Measurements from ENCODE around the gene TAF1B.

Gene TAF1B

GRCh38 chr2:9887513-9887912 lies 44.2 kb downstream of the TAF1B start:
- no peaks in the 10 kb centered on the region for H3F3A ChIP-seq (ENCODE audit: insufficient read depth)
- no peak overlapping the region for H3K9ac ChIP-seq (ENCODE audit: low read length)
- H2AFZ ChIP-seq (ENCODE audit: low read depth, low read length, severe bottlenecking) = no peak overlapping the region
- no peak overlapping the region for H3K4me3 ChIP-seq (ENCODE audit: insufficient read depth, low read length, poor library complexity, severe bottlenecking)
- no peaks in the 10 kb centered on the region for H3K79me2 ChIP-seq (ENCODE audit: insufficient read depth, low read length)
- H3K9me2 ChIP-seq (replicated peaks; ENCODE audit: insufficient read depth, low read length) = no peaks in the 10 kb centered on the region
- H3K36me3 ChIP-seq (ENCODE audit: low read length) = peaks cover 41% of the 10 kb centered on the region
- TF ChIP-seq CTCF (IDR thresholded peaks at IDR 0.05; ENCODE audit: insufficient read depth, low read length, poor library complexity, severe bottlenecking) (no peak), EZH2phosphoT487 (conservative IDR thresholded peaks at IDR 0.05; ENCODE audit: low read length) (no peak)
- H3K9me3 ChIP-seq (ENCODE audit: insufficient read depth, low read length) = no peaks in the 10 kb centered on the region
- no peak overlapping the region for H3K27ac ChIP-seq (ENCODE audit: low read depth, low read length)
- no peaks in the 10 kb centered on the region for H3K27me3 ChIP-seq (ENCODE audit: low read length)
- no peak overlapping the region for H3K4me2 ChIP-seq (ENCODE audit: low read depth, low read length, poor library complexity, severe bottlenecking)
- H4K20me1 ChIP-seq (ENCODE audit: low read depth, low read length) = peaks cover 9% of the 10 kb centered on the region; the same call in 1 of the 2 replicates

GRCh38 chr2:9889812-9890261 lies 46.6 kb downstream of the TAF1B start:
- Histone ChIP-seq H3F3A (ENCODE audit: insufficient read depth) (no peaks in the 10 kb centered on the region), H3K27ac (ENCODE audit: low read depth, low read length) (no peak overlapping the region), H3K9me3 (ENCODE audit: insufficient read depth, low read length) (no peaks in the 10 kb centered on the region), H3K27me3 (ENCODE audit: low read length) (no peaks in the 10 kb centered on the region), H3K36me3 (ENCODE audit: low read length) (peaks cover 31% of the 10 kb centered on the region), H4K20me1 (ENCODE audit: low read depth, low read length) (peaks cover 9% of the 10 kb centered on the region; the same call in 1 of the 2 replicates), H3K4me3 (ENCODE audit: insufficient read depth, low read length, poor library complexity, severe bottlenecking) (no peak overlapping the region), H2AFZ (ENCODE audit: low read depth, low read length, severe bottlenecking) (no peak overlapping the region), H3K9me2 (replicated peaks; ENCODE audit: insufficient read depth, low read length) (no peaks in the 10 kb centered on the region), H3K4me2 (ENCODE audit: low read depth, low read length, poor library complexity, severe bottlenecking) (no peak overlapping the region), H3K9ac (ENCODE audit: low read length) (no peak overlapping the region), H3K79me2 (ENCODE audit: insufficient read depth, low read length) (no peaks in the 10 kb centered on the region)
- TF ChIP-seq EZH2phosphoT487 (conservative IDR thresholded peaks at IDR 0.05; ENCODE audit: low read length) = no peak
- TF ChIP-seq CTCF (IDR thresholded peaks at IDR 0.05; ENCODE audit: insufficient read depth, low read length, poor library complexity, severe bottlenecking) = no peak

- Histone ChIP-seq H3K9me2 (replicated peaks; ENCODE audit: insufficient read depth, low read length) (no peaks in the 10 kb centered on the region), H3K4me2 (ENCODE audit: low read depth, low read length, poor library complexity, severe bottlenecking) (no peak overlapping the region), H3K4me3 (ENCODE audit: insufficient read depth, low read length, poor library complexity, severe bottlenecking) (no peak overlapping the region), H3K36me3 (ENCODE audit: low read length) (peaks cover 12% of the 10 kb centered on the region; the same call in 1 of the 2 replicates), H3K27me3 (ENCODE audit: low read length) (no peaks in the 10 kb centered on the region), H4K20me1 (ENCODE audit: low read depth, low read length) (peaks cover 3% of the 10 kb centered on the region; the same call in 1 of the 2 replicates), H2AFZ (ENCODE audit: low read depth, low read length, severe bottlenecking) (no peak overlapping the region), H3K79me2 (ENCODE audit: insufficient read depth, low read length) (no peaks in the 10 kb centered on the region), H3K9ac (ENCODE audit: low read length) (no peak overlapping the region), H3K27ac (ENCODE audit: low read depth, low read length) (no peak overlapping the region), H3K9me3 (ENCODE audit: insufficient read depth, low read length) (no peaks in the 10 kb centered on the region), H3F3A (ENCODE audit: insufficient read depth) (no peaks in the 10 kb centered on the region)
- TF ChIP-seq CTCF (IDR thresholded peaks at IDR 0.05; ENCODE audit: insufficient read depth, low read length, poor library complexity, severe bottlenecking) = no peak
- TF ChIP-seq EZH2phosphoT487 (conservative IDR thresholded peaks at IDR 0.05; ENCODE audit: low read length) = no peak
Measured at GRCh38 chr2:9892236-9892635, 49.0 kb downstream of the TAF1B start.

All from SU-DHL-6 (cell line).